Measurements from ENCODE around the gene PRKRA.

GRCh38 chr2:178417916-178418315 lies 33.1 kb downstream of the PRKRA start:
- TF ChIP-seq CTCF (IDR thresholded peaks at IDR 0.05) (no peak), EZH2phosphoT487 (IDR thresholded peaks at IDR 0.05) (no peak), EZH2 (IDR thresholded peaks at IDR 0.05) (no peak)
